Cardiac muscle cell (in vitro differentiated cells and primary cell): Measurements from ENCODE around the gene ST7. TPM values are rescaled to one million over a fixed set of nuclear protein-coding genes. Genes with fewer than 3 reads are reported as not detected.

Source experiments
- DNase-seq, 2 donors: peaks; one replicate each; pipeline versions ENCODE4 v3.0.0 to v3.0.0-alpha.2; 2010 to 2017; ENCODE audit warnings: low read depth in 1 of 2, low spot score in 1 of 2
- H3K27ac ChIP-seq: fragments of 200-600 bp; sonication (generic); 2 replicates; pipeline ENCODE4 v1.5.1; 2016
- H3K27me3 ChIP-seq: fragments of 200-600 bp; sonication (generic); 2 replicates; pipeline ENCODE4 v1.6.0; 2016; ENCODE audit warnings: control low read depth
- H3K36me3 ChIP-seq: fragments of 200-600 bp; sonication (generic); 2 replicates; pipeline ENCODE4 v1.5.1; 2016; ENCODE audit warnings: control low read depth
- H3K4me1 ChIP-seq: fragments of 200-600 bp; sonication (generic); 2 replicates; pipeline ENCODE4 v1.8.1; 2017; ENCODE audit warnings: low read depth, mild to moderate bottlenecking, mixed run types
- H3K4me3 ChIP-seq: fragments of 200-600 bp; sonication (generic); 2 replicates; pipeline ENCODE4 v1.5.1; 2016; ENCODE audit warnings: mild to moderate bottlenecking
- H3K9me3 ChIP-seq: fragments of 200-600 bp; sonication (generic); 2 replicates; pipeline ENCODE4 v1.5.1; 2017; ENCODE audit warnings: low read depth, mild to moderate bottlenecking, control low read depth
- polyA plus RNA-seq: library from polyadenylated mRNA; unstranded; fragments of >200 nt; fragmentation: Nextera tagmentation; extraction: Ambion mirVana; gene quantifications from 2 replicates; pipeline ENCODE4 v1.2.1, GENCODE V29; 2016
- total RNA-seq: library from RNA; depleted of rRNA; stranded (reverse); fragments of >200 nt; gene quantifications from 2 replicates; pipeline ENCODE4 v1.2.3, GENCODE V29; 2016
- TF ChIP-seq, protein P1 (sequence below): IDR thresholded peaks from 2 replicates; pipeline ENCODE4 v1.5.1; 2012; ENCODE audit warnings: low read depth, mild to moderate bottlenecking, low read length

Gene ST7
- total and polyA plus RNA-seq, 2 experiments from 2014 or later = 83.5 to 96.7 TPM

GRCh38 chr7:117038408-117038807 lies 85.1 kb downstream of the ST7 start:
- H3K4me3 ChIP-seq = no peak overlapping the region
- TF ChIP-seq, protein P1, sequence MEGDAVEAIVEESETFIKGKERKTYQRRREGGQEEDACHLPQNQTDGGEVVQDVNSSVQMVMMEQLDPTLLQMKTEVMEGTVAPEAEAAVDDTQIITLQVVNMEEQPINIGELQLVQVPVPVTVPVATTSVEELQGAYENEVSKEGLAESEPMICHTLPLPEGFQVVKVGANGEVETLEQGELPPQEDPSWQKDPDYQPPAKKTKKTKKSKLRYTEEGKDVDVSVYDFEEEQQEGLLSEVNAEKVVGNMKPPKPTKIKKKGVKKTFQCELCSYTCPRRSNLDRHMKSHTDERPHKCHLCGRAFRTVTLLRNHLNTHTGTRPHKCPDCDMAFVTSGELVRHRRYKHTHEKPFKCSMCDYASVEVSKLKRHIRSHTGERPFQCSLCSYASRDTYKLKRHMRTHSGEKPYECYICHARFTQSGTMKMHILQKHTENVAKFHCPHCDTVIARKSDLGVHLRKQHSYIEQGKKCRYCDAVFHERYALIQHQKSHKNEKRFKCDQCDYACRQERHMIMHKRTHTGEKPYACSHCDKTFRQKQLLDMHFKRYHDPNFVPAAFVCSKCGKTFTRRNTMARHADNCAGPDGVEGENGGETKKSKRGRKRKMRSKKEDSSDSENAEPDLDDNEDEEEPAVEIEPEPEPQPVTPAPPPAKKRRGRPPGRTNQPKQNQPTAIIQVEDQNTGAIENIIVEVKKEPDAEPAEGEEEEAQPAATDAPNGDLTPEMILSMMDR = no peak
- DNase-seq = no peak
- H3K27me3 ChIP-seq = no peaks in the 10 kb centered on the region
- H3K36me3 ChIP-seq = peaks cover 8% of the 10 kb centered on the region
- H3K9me3 ChIP-seq = no peaks in the 10 kb centered on the region
- H3K4me1 ChIP-seq = peaks cover 8% of the 10 kb centered on the region
- no peak overlapping the region for H3K27ac ChIP-seq

DNA sequence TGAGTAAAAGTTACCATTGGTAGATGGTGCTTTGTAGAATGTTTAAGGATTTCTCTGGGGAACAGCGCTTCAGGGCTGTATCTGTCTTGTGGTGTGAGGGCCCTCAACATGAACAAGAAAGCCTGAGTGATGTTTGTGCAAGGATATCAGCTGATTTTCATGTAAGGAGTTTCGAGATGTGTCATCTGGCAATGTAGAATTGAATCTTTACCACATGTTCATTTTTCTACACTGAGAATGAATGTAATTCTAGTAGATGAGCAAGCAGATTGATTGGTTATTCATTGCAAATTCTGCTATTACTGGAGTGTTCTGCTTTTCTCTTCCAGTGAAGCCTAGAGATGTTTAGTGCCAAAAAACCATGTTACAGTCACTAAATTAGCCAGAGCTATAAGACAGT lies 87.7 kb downstream of the ST7 start:
- no peaks in the 10 kb centered on the region for H3K9me3 ChIP-seq
- no peaks in the 10 kb centered on the region for H3K27me3 ChIP-seq
- H3K4me3 ChIP-seq = no peak overlapping the region
- TF ChIP-seq, protein P1 = no peak
- DNase-seq = no peak
- H3K4me1 ChIP-seq = peaks cover 2% of the 10 kb centered on the region
- H3K36me3 ChIP-seq = peaks cover 8% of the 10 kb centered on the region
- H3K27ac ChIP-seq = peak overlapping the region; percentile 30

GRCh38 chr7:117041822-117042221 lies 88.5 kb downstream of the ST7 start:
- H3K9me3 ChIP-seq = no peaks in the 10 kb centered on the region
- H3K36me3 ChIP-seq = peaks cover 8% of the 10 kb centered on the region
- no peak overlapping the region for H3K27ac ChIP-seq
- H3K4me3 ChIP-seq = no peak overlapping the region
- TF ChIP-seq, protein P1 = no peak
- no peak for DNase-seq
- H3K27me3 ChIP-seq = no peaks in the 10 kb centered on the region
- no peaks in the 10 kb centered on the region for H3K4me1 ChIP-seq

DNA sequence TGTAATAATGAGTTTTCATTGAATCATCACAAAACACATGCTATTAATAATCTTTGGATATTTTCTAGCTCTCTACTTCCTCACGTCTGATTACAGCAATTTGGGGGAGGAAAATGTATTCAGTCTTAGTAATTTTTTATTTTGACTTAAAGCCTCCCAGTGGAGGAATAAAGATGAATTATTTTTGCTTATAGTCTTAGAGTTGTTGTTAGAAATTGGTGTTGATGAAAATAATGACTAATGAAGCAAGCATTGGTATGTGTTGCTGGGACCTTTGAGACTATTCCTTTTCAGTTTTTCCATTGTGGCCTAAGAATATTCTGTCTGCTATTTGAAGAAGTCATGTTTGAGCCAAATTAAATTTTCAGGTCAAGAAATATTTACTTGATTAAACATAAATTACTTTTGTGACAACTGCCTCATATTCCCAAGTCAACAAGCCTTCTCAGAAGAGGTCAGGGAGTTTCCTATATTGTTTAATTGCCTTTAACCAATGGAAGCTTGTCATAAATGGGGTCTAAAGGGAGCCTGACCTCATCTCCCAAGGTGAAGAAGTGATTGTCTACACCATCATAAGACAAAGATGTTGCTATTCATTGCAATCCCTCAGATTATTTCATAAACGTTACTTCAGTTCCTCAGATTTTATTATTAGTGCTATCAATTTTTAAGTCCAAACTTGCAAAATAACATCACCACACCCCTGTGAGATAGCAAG lies 90.0 kb downstream of the ST7 start:
- Histone ChIP-seq H3K36me3 (peaks cover 4% of the 10 kb centered on the region), H3K4me3 (no peak overlapping the region), H3K4me1 (no peaks in the 10 kb centered on the region), H3K27me3 (no peaks in the 10 kb centered on the region), H3K9me3 (no peaks in the 10 kb centered on the region), H3K27ac (no peak overlapping the region)
- DNase-seq = no peak
- TF ChIP-seq, protein P1 = no peak

- H3K4me3 ChIP-seq = no peak overlapping the region
- no peaks in the 10 kb centered on the region for H3K4me1 ChIP-seq
- DNase-seq = no peak
- TF ChIP-seq, protein P1 = no peak
- H3K27me3 ChIP-seq = no peaks in the 10 kb centered on the region
- H3K9me3 ChIP-seq = no peaks in the 10 kb centered on the region
- no peak overlapping the region for H3K27ac ChIP-seq
- H3K36me3 ChIP-seq = peaks cover 3% of the 10 kb centered on the region
Measured at GRCh38 chr7:117044664-117045063, 91.4 kb downstream of the ST7 start.
